K562 (cell line): ENCODE results near the gene HLA-DOA. TPM values are rescaled to one million over a fixed set of nuclear protein-coding genes. Genes with fewer than 3 reads are reported as not detected.

Experiments
- MGA ChIP-seq: fragments of 450-650 bp; IDR thresholded peaks from 2 replicates; pipeline ENCODE4 v1.6.1; 2016; ENCODE audit warnings: mild to moderate bottlenecking, moderate library complexity
- POLR2AphosphoS2 ChIP-seq: IDR thresholded peaks from 2 replicates; pipeline ENCODE4 v1.6.1; 2012; ENCODE audit warnings: low read length, improper control_type of control experiment
- POLR2AphosphoS5 ChIP-seq: IDR thresholded peaks from 2 replicates; pipeline ENCODE4 v1.6.1; 2011; ENCODE audit warnings: mild to moderate bottlenecking, low read depth, low read length, moderate library complexity; ENCODE audit not compliant: control insufficient read depth, insufficient read depth
- PTTG1 ChIP-seq: fragments of 450-650 bp; IDR thresholded peaks from 2 replicates; pipeline ENCODE4 v1.6.1; 2016; ENCODE audit warnings: low read depth, mild to moderate bottlenecking, missing genetic modification characterization, missing compliant biosample characterization
- ZKSCAN8 ChIP-seq: fragments of 200-800 bp; sonication (Bioruptor generic); IDR thresholded peaks from 2 replicates; pipeline ENCODE4 v1.6.1; 2016; ENCODE audit warnings: missing genetic modification characterization, missing compliant biosample characterization
- polyA plus RNA-seq, 8 experiments: library from polyadenylated mRNA; depleted of rRNA in 4 of 8; stranded (reverse) in 5 of 8; unstranded in 3 of 8; fragments of >200 nt; fragmentation: Nextera tagmentation in 2 of 8; fragmentation: Illumina TruSeq in 1 of 8; extraction: Ambion mirVana in 2 of 8; extraction: Trizol in 1 of 8; gene quantifications; 2 replicates each; pipeline versions ENCODE4 v1.2.1 to v1.2.3, GENCODE V29; 2011 to 2014; ENCODE audit warnings: inconsistent platforms in 1 of 8, missing spikeins in 1 of 8
- total RNA-seq, 7 experiments: library from RNA; depleted of rRNA in 6 of 7; stranded (reverse); fragments of >200 nt in 6 of 7; fragmentation: Illumina TruSeq in 2 of 7; extraction: Trizol in 2 of 7; gene quantifications; 2 replicates each; pipeline versions ENCODE4 v1.2.1 to v1.2.3, GENCODE V29; 2011 to 2021; ENCODE audit warnings: low replicate concordance in 1 of 7
- TF ChIP-seq, protein P1 (sequence below), 3 experiments: fragments of 200-800 bp in 1 of 3; sonication (Bioruptor generic) in 1 of 3; sonication (generic) in 1 of 3; formaldehyde crosslinking in 1 of 3; IDR thresholded peaks; 2 replicates each; pipeline versions ENCODE4 v1.6.1 to v1.8.0; 2016 to 2022; ENCODE audit warnings: mild to moderate bottlenecking in 2 of 3, missing compliant biosample characterization in 2 of 3, missing genetic modification characterization in 2 of 3, missing genetic modification reagents in 1 of 3

HLA-DOA gene
- total and polyA plus RNA-seq, 9 of the 15 experiments (the other 6 are each of a cell fraction or from before 2014, with no cell fraction given), result 0.07 TPM; not detected in 8

- TF ChIP-seq MGA (no peak), PTTG1 (tag) (no peak), POLR2AphosphoS2 (no peak), ZKSCAN8 (no peak), POLR2AphosphoS5 (0 out of 2 replicates have a peak, but pooled peaks have one; percentile 10)
- TF ChIP-seq, protein P1, sequence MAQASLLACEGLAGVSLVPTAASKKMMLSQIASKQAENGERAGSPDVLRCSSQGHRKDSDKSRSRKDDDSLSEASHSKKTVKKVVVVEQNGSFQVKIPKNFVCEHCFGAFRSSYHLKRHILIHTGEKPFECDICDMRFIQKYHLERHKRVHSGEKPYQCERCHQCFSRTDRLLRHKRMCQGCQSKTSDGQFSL (CRISPR knock-in tag; IDR thresholded peaks at IDR 0.05), result no peak
- TF ChIP-seq, protein P1 (tag; IDR thresholded peaks at IDR 0.05), result no peak
- TF ChIP-seq, all 486 proteins: peak for 7
These were observed 28.8 kb downstream of the HLA-DOA start (continued) for GRCh38 chr6:32980488-32981038.
